ENCODE measurements around the gene DIAPH2. TPM values are rescaled to one million over a fixed set of nuclear protein-coding genes. Genes with fewer than 3 reads are reported as not detected.

DIAPH2 gene
- total RNA-seq, 1 experiment from 2014 or later, result 8.4 TPM

- peak; percentile 76 for DNase-seq (ENCODE audit: low read depth)
Observed at GRCh38 chrX:97563531-97564133, 879.0 kb downstream of the DIAPH2 start.

- DNase-seq (ENCODE audit: low read depth), result no peak
Observed at GRCh38 chrX:97564496-97564895, 879.9 kb downstream of the DIAPH2 start.

GRCh38 chrX:97587171-97587570 lies 902.5 kb downstream of the DIAPH2 start:
- DNase-seq (ENCODE audit: low read depth), result no peak

GRCh38 chrX:97594646-97595224 lies 910.1 kb downstream of the DIAPH2 start:
- DNase-seq (ENCODE audit: low read depth), result no peak

- no peak for DNase-seq (ENCODE audit: low read depth)
Observed at GRCh38 chrX:97597954-97598353, 913.3 kb downstream of the DIAPH2 start.

GRCh38 chrX:97602465-97603258 lies 918.0 kb downstream of the DIAPH2 start:
- DNase-seq (ENCODE audit: low read depth), result no peak

- DNase-seq (ENCODE audit: low read depth), result no peak
Observed at GRCh38 chrX:97605271-97605670, 920.6 kb downstream of the DIAPH2 start.

GRCh38 chrX:97609357-97609756 lies 924.7 kb downstream of the DIAPH2 start:
- DNase-seq (ENCODE audit: low read depth), result no peak

GRCh38 chrX:97609938-97610337 lies 925.3 kb downstream of the DIAPH2 start:
- DNase-seq (ENCODE audit: low read depth), result no peak

- DNase-seq (ENCODE audit: low read depth), result peak; percentile 67
Observed at GRCh38 chrX:97616883-97617530, 932.4 kb downstream of the DIAPH2 start.

- no peak for DNase-seq (ENCODE audit: low read depth)
Observed at GRCh38 chrX:97619499-97619898, 934.9 kb downstream of the DIAPH2 start.

GRCh38 chrX:97622111-97622510 lies 937.5 kb downstream of the DIAPH2 start:
- no peak for DNase-seq (ENCODE audit: low read depth)

- no peak for DNase-seq (ENCODE audit: low read depth)
Observed at GRCh38 chrX:97628326-97628725, 943.7 kb downstream of the DIAPH2 start.

GRCh38 chrX:97628807-97629596 lies 944.4 kb downstream of the DIAPH2 start:
- no peak for DNase-seq (ENCODE audit: low read depth)

GRCh38 chrX:97629597-97629985 lies 944.9 kb downstream of the DIAPH2 start:
- DNase-seq (ENCODE audit: low read depth), result no peak

GRCh38 chrX:97633798-97634197 lies 949.2 kb downstream of the DIAPH2 start:
- DNase-seq (ENCODE audit: low read depth), result no peak

GRCh38 chrX:97636473-97637140 lies 952.0 kb downstream of the DIAPH2 start:
- no peak for DNase-seq (ENCODE audit: low read depth)

- DNase-seq (ENCODE audit: low read depth), result no peak
Observed at GRCh38 chrX:97637289-97637688, 952.6 kb downstream of the DIAPH2 start.

- DNase-seq (ENCODE audit: low read depth), result no peak
Observed at GRCh38 chrX:97638621-97639020, 954.0 kb downstream of the DIAPH2 start.

- DNase-seq (ENCODE audit: low read depth), result no peak
Observed at GRCh38 chrX:97639526-97639925, 954.9 kb downstream of the DIAPH2 start.
